Measurements from ENCODE around the gene GEMIN5.

GEMIN5 gene

GRCh38 chr5:154841273-154841661 lies 96.7 kb downstream of the GEMIN5 start:
- no peak for DNase-seq

GRCh38 chr5:154840435-154841272 lies 97.4 kb downstream of the GEMIN5 start:
- no peak for DNase-seq

All from retina (tissue), 1 donor.